Measurements from ENCODE around the gene NDUFA8.
"Not testable (repeated sequence)": the region's sequence is repeated elsewhere in the genome, so short reads cannot be mapped to it uniquely, and the experiment has no call there.

Gene NDUFA8

GRCh38 chr9:122121931-122122330 lies 37.6 kb downstream of the NDUFA8 start:
- DNase-seq (ENCODE audit: low read depth, low spot score) = no peak
- TF ChIP-seq CTCF (IDR thresholded peaks at IDR 0.05; ENCODE audit: low read depth, low read length) = no peak
- H3K4me3 ChIP-seq (ENCODE audit: low read depth, low read length) = no peak overlapping the region
- in situ Hi-C loops (cut with HindIII; ENCODE audit: low sequenced_read_pairs) = loop anchor here (10.0 kb wide), 1 partner anchor 233 kb away; no protein-coding TSS in a partner anchor

- DNase-seq (ENCODE audit: low read depth, low spot score) = no peak
- H3K4me3 ChIP-seq (ENCODE audit: low read depth, low read length) = no peak overlapping the region
- no peak for TF ChIP-seq CTCF (IDR thresholded peaks at IDR 0.05; ENCODE audit: low read depth, low read length)
- in situ Hi-C loops (cut with HindIII; ENCODE audit: low sequenced_read_pairs) = loop anchor here (10.0 kb wide), 1 partner anchor 233 kb away; no protein-coding TSS in a partner anchor
Observed at GRCh38 chr9:122121391-122121790, 38.2 kb downstream of the NDUFA8 start.

GRCh38 chr9:122120316-122121071 lies 39.1 kb downstream of the NDUFA8 start:
- DNase-seq (ENCODE audit: low read depth, low spot score) = no peak
- no peak for TF ChIP-seq CTCF (IDR thresholded peaks at IDR 0.05; ENCODE audit: low read depth, low read length)
- in situ Hi-C loops (cut with HindIII; ENCODE audit: low sequenced_read_pairs) = loop anchor here (10.0 kb wide), 1 partner anchor 234 kb away; no protein-coding TSS in a partner anchor
- H3K4me3 ChIP-seq (ENCODE audit: low read depth, low read length) = no peak overlapping the region

GRCh38 chr9:122119721-122120120 lies 39.9 kb downstream of the NDUFA8 start:
- DNase-seq (ENCODE audit: low read depth, low spot score) = no peak
- no peak overlapping the region for H3K4me3 ChIP-seq (ENCODE audit: low read depth, low read length)
- in situ Hi-C loops (cut with HindIII; ENCODE audit: low sequenced_read_pairs) = loop anchor here (10.0 kb wide), 1 partner anchor 235 kb away; no protein-coding TSS in a partner anchor
- no peak for TF ChIP-seq CTCF (IDR thresholded peaks at IDR 0.05; ENCODE audit: low read depth, low read length)

GRCh38 chr9:122119166-122119521 lies 40.4 kb downstream of the NDUFA8 start:
- in situ Hi-C loops (cut with HindIII; ENCODE audit: low sequenced_read_pairs) = no loop called here
- no peak for TF ChIP-seq CTCF (IDR thresholded peaks at IDR 0.05; ENCODE audit: low read depth, low read length)
- no peak for DNase-seq (ENCODE audit: low read depth, low spot score)
- H3K4me3 ChIP-seq (ENCODE audit: low read depth, low read length) = no peak overlapping the region

- TF ChIP-seq CTCF (IDR thresholded peaks at IDR 0.05; ENCODE audit: low read depth, low read length) = no peak
- no peak overlapping the region for H3K4me3 ChIP-seq (ENCODE audit: low read depth, low read length)
- in situ Hi-C loops (cut with HindIII; ENCODE audit: low sequenced_read_pairs) = no loop called here
- no peak for DNase-seq (ENCODE audit: low read depth, low spot score)
Observed at GRCh38 chr9:122118343-122119165, 41.0 kb downstream of the NDUFA8 start.

- H3K4me3 ChIP-seq (ENCODE audit: low read depth, low read length); DNase-seq (ENCODE audit: low read depth, low spot score); in situ Hi-C loops (cut with HindIII; ENCODE audit: low sequenced_read_pairs): not testable (repeated sequence)
Observed at GRCh38 chr9:122117241-122117640, 42.3 kb downstream of the NDUFA8 start.
